ENCODE data around the gene ASB11. TPM values are rescaled to one million over a fixed set of nuclear protein-coding genes. Genes with fewer than 3 reads are reported as not detected.

The ASB11 gene
- total RNA-seq, 1 experiment from 2014 or later = not detected

- Mint-ChIP-seq H3K9me3 (ENCODE audit: unreplicated experiment) (no peaks in the 10 kb centered on the region), H3K36me3 (ENCODE audit: insufficient read depth, unreplicated experiment) (peaks cover 6% of the 10 kb centered on the region), H3K4me3 (ENCODE audit: unreplicated experiment) (peak within 1 kb of the TSS; percentile 96), H3K4me1 (ENCODE audit: low read depth, unreplicated experiment) (peaks cover 10% of the 10 kb centered on the region), H3K27me3 (ENCODE audit: insufficient read depth, unreplicated experiment) (no peaks in the 10 kb centered on the region), H3K27ac (ENCODE audit: unreplicated experiment) (peak within 1 kb of the TSS; percentile 91)
- ChIA-PET CTCF (interaction anchor here (0.6 kb wide), 1 partner anchor 30 kb away, joined by 3 read pairs; no protein-coding TSS in a partner anchor), POLR2A (interaction anchor here (0.5 kb wide), 1 partner anchor 141 kb away, joined by 3 read pairs; no protein-coding TSS in a partner anchor)
- Histone ChIP-seq H3K4me3 (ENCODE audit: low read depth, low read length) (peak within 1 kb of the TSS; percentile 15), H3K27me3 (replicated peaks; ENCODE audit: control insufficient read depth, insufficient read depth, low read length) (no peaks in the 10 kb centered on the region), H3K9me3 (no peaks in the 10 kb centered on the region), H3K4me1 (no peaks in the 10 kb centered on the region), H3K36me3 (ENCODE audit: control insufficient read depth, insufficient read depth, low read length) (no peaks in the 10 kb centered on the region)
- peak; percentile 74 to 77 for DNase-seq
- intact Hi-C loops (cut with micrococcal nuclease; ENCODE audit: unreplicated experiment) = no loop called here
- no peak for TF ChIP-seq CTCF (IDR thresholded peaks at IDR 0.05; ENCODE audit: insufficient read depth in 1 of 2, low read depth in 1 of 2, low read length in 1 of 2, severe bottlenecking in 1 of 2, unreplicated experiment in 1 of 2)
- BruUV-seq (replicated peaks) = no TSS peak
These were observed 45.6 kb downstream of the ASB11 start, which contains the start of gene ASB9 for GRCh38 chrX:15269618-15270521. TSS of gene ASB9 (minus strand) at chrX:15270083. CDS start at chrX:15269874, 209 bp downstream.

GRCh38 chrX:15269120-15269519 is 46.3 kb downstream of the ASB11 start:
- Histone ChIP-seq H3K36me3 (ENCODE audit: control insufficient read depth, insufficient read depth, low read length) (no peaks in the 10 kb centered on the region), H3K4me1 (no peaks in the 10 kb centered on the region), H3K27me3 (replicated peaks; ENCODE audit: control insufficient read depth, insufficient read depth, low read length) (no peaks in the 10 kb centered on the region), H3K4me3 (ENCODE audit: low read depth, low read length) (peak overlapping the region; percentile 15), H3K9me3 (no peaks in the 10 kb centered on the region)
- Mint-ChIP-seq H3K36me3 (ENCODE audit: insufficient read depth, unreplicated experiment) (peaks cover 6% of the 10 kb centered on the region), H3K27ac (ENCODE audit: unreplicated experiment) (peak overlapping the region; percentile 91), H3K4me3 (ENCODE audit: unreplicated experiment) (peak overlapping the region; percentile 96), H3K4me1 (ENCODE audit: low read depth, unreplicated experiment) (peaks cover 10% of the 10 kb centered on the region), H3K27me3 (ENCODE audit: insufficient read depth, unreplicated experiment) (no peaks in the 10 kb centered on the region), H3K9me3 (ENCODE audit: unreplicated experiment) (no peaks in the 10 kb centered on the region)
- no TSS peak for BruUV-seq (replicated peaks)
- intact Hi-C loops (cut with micrococcal nuclease; ENCODE audit: unreplicated experiment) = no loop called here
- no peak for DNase-seq
- ChIA-PET CTCF (no interaction called here), POLR2A (no interaction called here)
- no peak for TF ChIP-seq CTCF (IDR thresholded peaks at IDR 0.05; ENCODE audit: insufficient read depth in 1 of 2, low read depth in 1 of 2, low read length in 1 of 2, severe bottlenecking in 1 of 2, unreplicated experiment in 1 of 2)

GRCh38 chrX:15254852-15255251 is 60.6 kb downstream of the ASB11 start:
- H3K27ac Mint-ChIP-seq (ENCODE audit: unreplicated experiment) = no peak overlapping the region
- H3K9me3 Mint-ChIP-seq (ENCODE audit: unreplicated experiment) = no peaks in the 10 kb centered on the region
- intact Hi-C loops (cut with micrococcal nuclease; ENCODE audit: unreplicated experiment) = no loop called here
- no peak for TF ChIP-seq CTCF (IDR thresholded peaks at IDR 0.05; ENCODE audit: insufficient read depth in 1 of 2, low read depth in 1 of 2, low read length in 1 of 2, severe bottlenecking in 1 of 2, unreplicated experiment in 1 of 2)
- BruUV-seq (replicated peaks) = no TSS peak
- CTCF ChIA-PET = no interaction called here
- no peak overlapping the region for H3K4me3 Mint-ChIP-seq (ENCODE audit: unreplicated experiment)
- no peaks in the 10 kb centered on the region for H3K4me1 Mint-ChIP-seq (ENCODE audit: low read depth, unreplicated experiment)
- H3K36me3 Mint-ChIP-seq (ENCODE audit: insufficient read depth, unreplicated experiment) = no peaks in the 10 kb centered on the region
- H3K9me3 ChIP-seq = no peaks in the 10 kb centered on the region
- no peaks in the 10 kb centered on the region for H3K36me3 ChIP-seq (ENCODE audit: control insufficient read depth, insufficient read depth, low read length)
- POLR2A ChIA-PET = no interaction called here
- H3K4me1 ChIP-seq = no peaks in the 10 kb centered on the region
- DNase-seq = no peak
- H3K27me3 ChIP-seq (replicated peaks; ENCODE audit: control insufficient read depth, insufficient read depth, low read length) = no peaks in the 10 kb centered on the region
- H3K27me3 Mint-ChIP-seq (ENCODE audit: insufficient read depth, unreplicated experiment) = no peaks in the 10 kb centered on the region
- no peak overlapping the region for H3K4me3 ChIP-seq (ENCODE audit: low read depth, low read length)
